ENCODE results near the gene KLHL3.

KLHL3 gene

DNA sequence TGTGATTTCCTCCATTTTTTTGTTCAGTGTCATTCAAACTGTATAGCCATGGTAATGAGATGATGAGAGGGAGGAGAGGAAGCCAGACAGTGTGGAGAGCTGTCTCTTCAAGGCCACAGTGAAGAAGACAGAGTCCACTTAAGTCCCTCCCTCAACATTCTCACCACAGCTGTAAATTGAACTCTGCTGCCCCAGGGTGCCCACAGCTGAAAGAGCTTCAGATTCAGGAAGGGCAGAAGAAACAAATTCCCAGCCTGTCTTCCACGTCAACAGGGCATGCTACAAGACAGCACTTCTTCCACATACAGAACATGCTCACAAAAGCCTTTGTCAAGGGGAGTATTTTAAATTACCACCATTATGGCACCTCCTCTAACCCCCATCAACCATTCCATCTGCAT is 100.4 kb downstream of the KLHL3 start:
- no peak for DNase-seq (ENCODE audit: extremely low read depth, low read depth)
- no peak overlapping the region for H3K4me3 ChIP-seq (replicated peaks; ENCODE audit: low read depth, low read length)
- TF ChIP-seq, protein P1, sequence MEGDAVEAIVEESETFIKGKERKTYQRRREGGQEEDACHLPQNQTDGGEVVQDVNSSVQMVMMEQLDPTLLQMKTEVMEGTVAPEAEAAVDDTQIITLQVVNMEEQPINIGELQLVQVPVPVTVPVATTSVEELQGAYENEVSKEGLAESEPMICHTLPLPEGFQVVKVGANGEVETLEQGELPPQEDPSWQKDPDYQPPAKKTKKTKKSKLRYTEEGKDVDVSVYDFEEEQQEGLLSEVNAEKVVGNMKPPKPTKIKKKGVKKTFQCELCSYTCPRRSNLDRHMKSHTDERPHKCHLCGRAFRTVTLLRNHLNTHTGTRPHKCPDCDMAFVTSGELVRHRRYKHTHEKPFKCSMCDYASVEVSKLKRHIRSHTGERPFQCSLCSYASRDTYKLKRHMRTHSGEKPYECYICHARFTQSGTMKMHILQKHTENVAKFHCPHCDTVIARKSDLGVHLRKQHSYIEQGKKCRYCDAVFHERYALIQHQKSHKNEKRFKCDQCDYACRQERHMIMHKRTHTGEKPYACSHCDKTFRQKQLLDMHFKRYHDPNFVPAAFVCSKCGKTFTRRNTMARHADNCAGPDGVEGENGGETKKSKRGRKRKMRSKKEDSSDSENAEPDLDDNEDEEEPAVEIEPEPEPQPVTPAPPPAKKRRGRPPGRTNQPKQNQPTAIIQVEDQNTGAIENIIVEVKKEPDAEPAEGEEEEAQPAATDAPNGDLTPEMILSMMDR (IDR thresholded peaks at IDR 0.05; ENCODE audit: low read depth, low read length, missing control alignments) = no peak

DNA sequence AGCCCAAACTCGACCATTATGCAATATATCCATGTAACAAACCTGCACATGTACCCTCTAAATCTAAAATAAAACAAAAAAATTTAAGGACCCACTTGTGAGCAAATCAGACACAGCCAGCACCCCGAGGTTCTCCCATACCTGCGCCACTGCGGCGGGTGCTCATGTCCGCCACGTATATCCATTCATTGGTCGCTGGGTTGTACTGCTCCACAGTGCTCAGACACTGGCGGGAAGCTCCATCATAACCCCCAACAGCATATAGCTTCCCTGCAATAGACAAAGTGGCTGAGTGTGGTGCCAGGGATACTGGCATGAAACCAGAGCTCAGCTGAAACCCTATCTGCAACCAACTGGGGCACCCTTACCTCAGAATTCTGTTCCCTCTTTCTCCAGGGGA is 102.0 kb downstream of the KLHL3 start:
- no peak overlapping the region for H3K4me3 ChIP-seq (replicated peaks; ENCODE audit: low read depth, low read length)
- TF ChIP-seq, protein P1 (IDR thresholded peaks at IDR 0.05; ENCODE audit: low read depth, low read length, missing control alignments) = no peak
- DNase-seq (ENCODE audit: extremely low read depth, low read depth) = no peak

DNA sequence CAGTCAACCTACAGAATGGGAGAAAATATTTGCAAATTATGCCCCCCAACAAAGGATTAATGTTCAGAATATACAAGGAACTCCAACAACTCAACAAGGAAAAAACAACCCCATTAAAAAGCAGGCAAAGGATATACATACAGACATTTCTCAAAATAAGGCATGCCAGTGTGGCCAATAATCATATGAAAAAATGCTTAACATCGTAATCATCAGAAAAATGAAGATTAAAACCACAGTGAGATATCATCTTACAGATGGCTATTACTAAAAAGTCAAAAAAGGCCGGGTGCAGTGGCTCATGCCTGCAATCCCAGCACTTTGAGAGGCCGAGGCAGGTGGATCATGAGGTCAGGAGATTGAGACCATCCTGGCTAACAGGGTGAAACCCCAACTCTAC is 103.2 kb downstream of the KLHL3 start:
- TF ChIP-seq, protein P1 (IDR thresholded peaks at IDR 0.05; ENCODE audit: low read depth, low read length, missing control alignments) = no peak
- H3K4me3 ChIP-seq (replicated peaks; ENCODE audit: low read depth, low read length) = no peak overlapping the region
- DNase-seq (ENCODE audit: extremely low read depth, low read depth) = no peak

DNA sequence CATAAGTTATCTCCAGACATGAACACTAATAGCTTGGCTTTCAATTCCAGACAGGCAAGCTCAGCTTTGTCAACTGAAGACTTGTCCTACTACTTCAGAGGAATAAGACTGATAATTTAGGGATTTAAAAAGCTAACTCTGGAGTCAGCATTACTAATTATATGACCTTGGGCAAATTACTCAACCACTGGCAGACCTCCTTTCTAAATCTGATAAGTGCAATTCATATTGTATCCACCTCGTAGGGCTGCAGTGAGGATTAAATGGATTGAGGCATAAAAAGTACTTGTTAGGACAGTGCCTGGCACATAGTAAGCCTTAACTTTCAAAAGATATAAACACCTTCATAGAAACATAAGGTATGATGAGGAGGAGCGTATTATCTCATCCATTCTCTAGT is 104.4 kb downstream of the KLHL3 start:
- TF ChIP-seq, protein P1 (IDR thresholded peaks at IDR 0.05; ENCODE audit: low read depth, low read length, missing control alignments) = no peak
- H3K4me3 ChIP-seq (replicated peaks; ENCODE audit: low read depth, low read length) = no peak overlapping the region
- no peak for DNase-seq (ENCODE audit: extremely low read depth, low read depth)

DNA sequence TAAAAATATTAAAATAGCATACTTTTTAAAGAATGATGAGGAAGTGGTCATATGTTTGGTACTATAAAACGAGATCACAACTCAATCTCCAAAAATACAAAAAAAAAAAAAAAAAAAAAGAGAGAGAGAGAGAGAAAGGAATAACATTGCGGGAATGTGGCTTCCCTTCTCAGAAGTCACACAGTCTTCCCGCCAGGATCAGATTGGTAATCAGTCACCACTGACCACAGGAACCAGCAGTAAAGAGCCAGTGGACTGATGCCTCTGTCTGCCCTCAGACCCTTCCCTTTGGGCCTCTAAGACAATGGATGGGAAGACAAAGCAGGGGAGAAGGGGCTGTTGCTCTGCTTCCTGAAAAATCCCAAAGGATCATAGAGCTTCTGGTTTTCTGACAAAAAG is 104.9 kb downstream of the KLHL3 start:
- H3K4me3 ChIP-seq (replicated peaks; ENCODE audit: low read depth, low read length) = no peak overlapping the region
- no peak for DNase-seq (ENCODE audit: extremely low read depth, low read depth)
- TF ChIP-seq, protein P1 (IDR thresholded peaks at IDR 0.05; ENCODE audit: low read depth, low read length, missing control alignments) = no peak

DNA sequence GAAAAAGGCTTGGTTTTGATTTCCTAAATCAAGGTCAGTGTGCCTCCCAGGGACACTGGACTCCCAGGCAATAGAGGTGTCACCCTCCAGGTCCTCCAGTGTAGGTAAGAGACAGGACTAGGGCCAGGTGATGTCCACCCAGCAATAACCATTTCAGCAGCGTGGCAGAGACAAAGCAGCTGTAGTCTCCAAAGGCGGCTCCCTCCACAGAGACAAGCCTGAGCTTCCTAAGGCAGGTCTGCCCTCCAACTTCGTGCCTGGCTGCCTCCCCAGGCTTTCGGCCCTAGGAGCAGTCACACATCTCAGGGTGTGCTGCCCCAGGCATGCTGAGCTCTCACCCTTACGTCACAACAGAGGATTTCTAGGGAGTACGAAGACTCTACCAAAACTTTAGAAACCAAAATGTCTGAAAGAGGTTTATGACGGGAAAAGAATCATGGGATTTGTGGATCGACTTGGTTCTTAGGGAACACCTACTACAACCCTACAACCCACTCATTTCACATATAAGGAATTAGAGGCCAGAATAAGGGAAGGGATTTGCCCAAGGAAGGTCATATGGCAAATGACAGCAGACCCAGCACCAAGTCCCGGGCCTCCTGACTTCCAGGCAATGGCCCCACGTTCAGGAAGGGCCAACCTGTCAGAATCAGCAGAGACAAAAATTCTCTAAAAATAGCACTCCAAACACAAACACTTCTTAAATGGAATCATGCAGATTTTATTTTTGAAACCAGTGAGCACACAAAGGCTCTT is 105.5 kb downstream of the KLHL3 start:
- TF ChIP-seq, protein P1 (IDR thresholded peaks at IDR 0.05; ENCODE audit: low read depth, low read length, missing control alignments) = no peak
- no peak for DNase-seq (ENCODE audit: extremely low read depth, low read depth)
- H3K4me3 ChIP-seq (replicated peaks; ENCODE audit: low read depth, low read length) = no peak overlapping the region

DNA sequence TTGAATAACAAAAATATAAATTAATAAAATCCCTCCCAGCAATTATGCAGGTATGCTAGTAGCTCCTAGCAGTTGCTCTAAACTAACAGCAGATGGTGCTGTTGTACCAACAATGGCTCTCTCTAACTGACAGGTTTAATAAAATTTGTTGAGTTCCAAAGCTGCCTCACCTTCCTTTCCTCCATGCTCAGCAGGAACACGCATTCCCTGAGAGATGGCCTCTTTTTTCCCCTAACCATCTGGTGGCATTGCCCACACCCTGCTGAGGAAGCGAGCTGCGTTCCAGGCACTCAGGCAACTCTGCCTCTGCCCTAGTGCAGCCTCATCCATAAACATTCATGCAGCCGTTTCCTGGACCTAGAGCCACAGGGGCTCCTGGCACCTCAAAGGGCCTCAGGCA is 106.2 kb downstream of the KLHL3 start:
- no peak overlapping the region for H3K4me3 ChIP-seq (replicated peaks; ENCODE audit: low read depth, low read length)
- TF ChIP-seq, protein P1 (IDR thresholded peaks at IDR 0.05; ENCODE audit: low read depth, low read length, missing control alignments) = peak; percentile 80
- no peak for DNase-seq (ENCODE audit: extremely low read depth, low read depth)

Measured in HFF-Myc (cell line).